ENCODE data around the gene PLOD2.

Gene PLOD2

DNA sequence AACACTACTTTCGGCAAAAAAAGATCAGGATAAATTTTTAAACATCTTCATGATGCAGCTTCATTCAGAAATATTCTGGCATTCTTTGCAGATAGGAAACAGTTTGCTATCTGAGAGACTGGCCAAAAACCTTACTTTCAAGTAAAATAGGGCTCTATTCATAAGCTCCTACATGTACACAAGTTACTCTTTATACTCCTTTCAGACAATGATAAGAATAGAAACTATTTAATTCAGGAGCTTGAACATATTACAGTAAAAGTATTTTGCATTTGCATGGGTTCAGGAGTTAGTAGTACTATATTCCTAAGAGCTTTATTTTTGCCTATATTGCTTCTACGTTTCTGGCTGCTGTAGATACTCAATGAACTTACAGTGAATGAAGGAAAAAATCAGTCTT is 70.5 kb downstream of the PLOD2 start:
- TF ChIP-seq, protein P1, sequence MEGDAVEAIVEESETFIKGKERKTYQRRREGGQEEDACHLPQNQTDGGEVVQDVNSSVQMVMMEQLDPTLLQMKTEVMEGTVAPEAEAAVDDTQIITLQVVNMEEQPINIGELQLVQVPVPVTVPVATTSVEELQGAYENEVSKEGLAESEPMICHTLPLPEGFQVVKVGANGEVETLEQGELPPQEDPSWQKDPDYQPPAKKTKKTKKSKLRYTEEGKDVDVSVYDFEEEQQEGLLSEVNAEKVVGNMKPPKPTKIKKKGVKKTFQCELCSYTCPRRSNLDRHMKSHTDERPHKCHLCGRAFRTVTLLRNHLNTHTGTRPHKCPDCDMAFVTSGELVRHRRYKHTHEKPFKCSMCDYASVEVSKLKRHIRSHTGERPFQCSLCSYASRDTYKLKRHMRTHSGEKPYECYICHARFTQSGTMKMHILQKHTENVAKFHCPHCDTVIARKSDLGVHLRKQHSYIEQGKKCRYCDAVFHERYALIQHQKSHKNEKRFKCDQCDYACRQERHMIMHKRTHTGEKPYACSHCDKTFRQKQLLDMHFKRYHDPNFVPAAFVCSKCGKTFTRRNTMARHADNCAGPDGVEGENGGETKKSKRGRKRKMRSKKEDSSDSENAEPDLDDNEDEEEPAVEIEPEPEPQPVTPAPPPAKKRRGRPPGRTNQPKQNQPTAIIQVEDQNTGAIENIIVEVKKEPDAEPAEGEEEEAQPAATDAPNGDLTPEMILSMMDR (IDR thresholded peaks at IDR 0.05; ENCODE audit: low read length), result no peak
- TF ChIP-seq EZH2phosphoT487 (IDR thresholded peaks at IDR 0.05; ENCODE audit: low read length) (no peak), EZH2 (optimal IDR thresholded peaks at IDR 0.05; ENCODE audit: low read depth, low read length) (no peak)
- peaks cover 4% of the 10 kb centered on the region for H3K4me1 ChIP-seq (ENCODE audit: low read length)

DNA sequence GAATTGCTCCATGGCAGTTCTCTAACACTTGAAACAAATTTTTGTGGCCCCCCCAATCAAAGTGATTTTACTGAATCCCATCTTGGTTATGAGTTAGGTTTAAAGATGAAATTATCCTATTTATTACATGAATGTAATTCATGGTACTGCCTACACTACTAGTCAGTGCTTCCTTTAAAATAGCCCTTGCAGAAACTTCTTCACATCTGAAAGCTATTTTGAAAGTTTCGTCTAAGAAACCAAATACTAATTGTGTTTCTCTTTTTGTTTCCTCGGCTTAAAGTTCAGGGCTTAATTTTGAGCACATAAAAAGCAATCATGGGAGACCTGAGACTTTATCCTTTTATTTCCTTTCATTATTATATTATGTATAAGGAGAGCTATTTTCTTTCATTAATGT is 72.1 kb downstream of the PLOD2 start:
- Histone ChIP-seq H3K4me2 (ENCODE audit: low read depth, low read length) (peak overlapping the region; percentile 56), H3K79me2 (ENCODE audit: low read length) (no peaks in the 10 kb centered on the region), H3K4me3 (ENCODE audit: low read length) (no peak overlapping the region; the same call in 1 of the 2 replicates), H3K36me3 (replicated peaks; ENCODE audit: insufficient read depth, low read length) (no peaks in the 10 kb centered on the region), H4K20me1 (ENCODE audit: insufficient read depth, low read length) (no peaks in the 10 kb centered on the region), H3K27ac (ENCODE audit: low read length) (no peak overlapping the region), H3K4me1 (ENCODE audit: low read length) (peaks cover 4% of the 10 kb centered on the region), H3F3A (ENCODE audit: insufficient read depth, low read length) (no peaks in the 10 kb centered on the region), H3K9ac (ENCODE audit: low read length) (no peak overlapping the region), H3K9me2 (replicated peaks; ENCODE audit: insufficient read depth, low read length) (no peaks in the 10 kb centered on the region), H2AFZ (ENCODE audit: low read length) (no peak overlapping the region), H3K9me3 (replicated peaks; ENCODE audit: insufficient read depth, low read length) (no peaks in the 10 kb centered on the region), H3K27me3 (replicated peaks; ENCODE audit: insufficient read depth, low read length) (no peaks in the 10 kb centered on the region)
- TF ChIP-seq, protein P1 (IDR thresholded peaks at IDR 0.05; ENCODE audit: low read length), result no peak
- TF ChIP-seq EZH2phosphoT487 (IDR thresholded peaks at IDR 0.05; ENCODE audit: low read length) (no peak), EZH2 (optimal IDR thresholded peaks at IDR 0.05; ENCODE audit: low read depth, low read length) (no peak)
- DNase-seq, result peak; percentile 64

More for the DNA sequence above, 70.5 kb downstream of the PLOD2 start:
- no peak overlapping the region for H3K4me2 ChIP-seq (ENCODE audit: low read depth, low read length)
- no peak for DNase-seq
- H3K27ac ChIP-seq (ENCODE audit: low read length), result no peak overlapping the region
- no peaks in the 10 kb centered on the region for H4K20me1 ChIP-seq (ENCODE audit: insufficient read depth, low read length)
- H3K9me3 ChIP-seq (replicated peaks; ENCODE audit: insufficient read depth, low read length), result no peaks in the 10 kb centered on the region
- H3K9me2 ChIP-seq (replicated peaks; ENCODE audit: insufficient read depth, low read length), result no peaks in the 10 kb centered on the region
- no peak overlapping the region for H2AFZ ChIP-seq (ENCODE audit: low read length)
- no peak overlapping the region for H3K4me3 ChIP-seq (ENCODE audit: low read length)
- no peak overlapping the region for H3K9ac ChIP-seq (ENCODE audit: low read length)
- H3F3A ChIP-seq (ENCODE audit: insufficient read depth, low read length), result no peaks in the 10 kb centered on the region
- H3K36me3 ChIP-seq (replicated peaks; ENCODE audit: insufficient read depth, low read length), result no peaks in the 10 kb centered on the region
- no peaks in the 10 kb centered on the region for H3K27me3 ChIP-seq (replicated peaks; ENCODE audit: insufficient read depth, low read length)
- no peaks in the 10 kb centered on the region for H3K79me2 ChIP-seq (ENCODE audit: low read length)

DNA sequence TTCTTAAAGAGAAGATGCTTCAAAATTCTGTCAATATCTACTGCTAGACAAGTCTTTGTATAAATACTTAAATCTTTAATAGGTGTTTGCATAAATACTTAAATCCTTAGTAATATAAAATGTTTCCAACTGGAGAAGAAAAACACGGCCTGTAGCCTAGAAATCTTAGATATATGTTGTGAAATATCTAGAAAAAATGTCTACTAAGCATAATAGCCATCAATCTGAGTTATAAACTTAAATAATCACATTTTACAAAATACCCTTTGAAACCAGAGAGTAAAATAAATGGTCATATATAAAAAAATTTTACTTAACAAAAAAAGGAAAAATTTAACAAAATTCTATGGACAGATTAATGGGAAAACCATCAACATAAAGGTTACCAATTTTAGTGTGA is 73.9 kb downstream of the PLOD2 start:
- TF ChIP-seq EZH2 (optimal IDR thresholded peaks at IDR 0.05; ENCODE audit: low read depth, low read length) (no peak), EZH2phosphoT487 (IDR thresholded peaks at IDR 0.05; ENCODE audit: low read length) (no peak)
- TF ChIP-seq, protein P1 (IDR thresholded peaks at IDR 0.05; ENCODE audit: low read length), result no peak

More for the DNA sequence above, 73.9 kb downstream of the PLOD2 start:
- no peak overlapping the region for H2AFZ ChIP-seq (ENCODE audit: low read length)
- H3K27me3 ChIP-seq (replicated peaks; ENCODE audit: insufficient read depth, low read length), result no peaks in the 10 kb centered on the region
- H3K9me3 ChIP-seq (replicated peaks; ENCODE audit: insufficient read depth, low read length), result no peaks in the 10 kb centered on the region
- H3K9me2 ChIP-seq (replicated peaks; ENCODE audit: insufficient read depth, low read length), result no peaks in the 10 kb centered on the region
- no peaks in the 10 kb centered on the region for H3K79me2 ChIP-seq (ENCODE audit: low read length)
- H3K27ac ChIP-seq (ENCODE audit: low read length), result no peak overlapping the region
- H3K4me2 ChIP-seq (ENCODE audit: low read depth, low read length), result no peak overlapping the region
- no peak overlapping the region for H3K9ac ChIP-seq (ENCODE audit: low read length)
- no peaks in the 10 kb centered on the region for H4K20me1 ChIP-seq (ENCODE audit: insufficient read depth, low read length)
- no peak overlapping the region for H3K4me3 ChIP-seq (ENCODE audit: low read length)
- H3K36me3 ChIP-seq (replicated peaks; ENCODE audit: insufficient read depth, low read length), result no peaks in the 10 kb centered on the region
- peaks cover 4% of the 10 kb centered on the region for H3K4me1 ChIP-seq (ENCODE audit: low read length)
- H3F3A ChIP-seq (ENCODE audit: insufficient read depth, low read length), result no peaks in the 10 kb centered on the region
- DNase-seq, result no peak
